ENCODE measurements around the gene FJX1.

The FJX1 gene

GRCh38 chr11:35629914-35630313, 11.7 kb downstream of the FJX1 start:
- H3K4me3 ChIP-seq (ENCODE audit: severe bottlenecking), result no peak overlapping the region
- ATAC-seq (ENCODE audit: low read depth), result peak; percentile 98
- no peaks in the 10 kb centered on the region for H3K27me3 ChIP-seq (ENCODE audit: insufficient read depth, poor library complexity, severe bottlenecking)
- no peaks in the 10 kb centered on the region for H3K9me3 ChIP-seq (ENCODE audit: severe bottlenecking)
- TF ChIP-seq CTCF (IDR thresholded peaks at IDR 0.05; ENCODE audit: poor library complexity, severe bottlenecking), result no peak
- DNase-seq (ENCODE audit: low spot score), result peak; percentile 87
- peak overlapping the region; percentile 84 for H3K27ac ChIP-seq (ENCODE audit: poor library complexity, severe bottlenecking)
- H3K4me1 ChIP-seq (ENCODE audit: insufficient read depth, poor library complexity, severe bottlenecking), result peaks cover 25% of the 10 kb centered on the region
- no peaks in the 10 kb centered on the region for H3K36me3 ChIP-seq (ENCODE audit: low read depth)

- Histone ChIP-seq H3K27me3 (ENCODE audit: insufficient read depth, poor library complexity, severe bottlenecking) (no peaks in the 10 kb centered on the region), H3K9me3 (ENCODE audit: severe bottlenecking) (no peaks in the 10 kb centered on the region), H3K4me1 (ENCODE audit: insufficient read depth, poor library complexity, severe bottlenecking) (peaks cover 22% of the 10 kb centered on the region), H3K27ac (ENCODE audit: poor library complexity, severe bottlenecking) (no peak overlapping the region), H3K4me3 (ENCODE audit: severe bottlenecking) (no peak overlapping the region), H3K36me3 (ENCODE audit: low read depth) (no peaks in the 10 kb centered on the region)
- TF ChIP-seq CTCF (IDR thresholded peaks at IDR 0.05; ENCODE audit: poor library complexity, severe bottlenecking), result no peak
- DNase-seq (ENCODE audit: low spot score) (no peak), ATAC-seq (ENCODE audit: low read depth) (no peak)
Measured at GRCh38 chr11:35631891-35632290, 13.6 kb downstream of the FJX1 start.

- TF ChIP-seq CTCF (IDR thresholded peaks at IDR 0.05; ENCODE audit: poor library complexity, severe bottlenecking), result no peak
- peaks cover 22% of the 10 kb centered on the region for H3K4me1 ChIP-seq (ENCODE audit: insufficient read depth, poor library complexity, severe bottlenecking)
- ATAC-seq (ENCODE audit: low read depth) (no peak), DNase-seq (ENCODE audit: low spot score) (no peak)
- H3K4me3 ChIP-seq (ENCODE audit: severe bottlenecking), result no peak overlapping the region
- no peaks in the 10 kb centered on the region for H3K36me3 ChIP-seq (ENCODE audit: low read depth)
- no peak overlapping the region for H3K27ac ChIP-seq (ENCODE audit: poor library complexity, severe bottlenecking)
- no peaks in the 10 kb centered on the region for H3K27me3 ChIP-seq (ENCODE audit: insufficient read depth, poor library complexity, severe bottlenecking)
- H3K9me3 ChIP-seq (ENCODE audit: severe bottlenecking), result no peaks in the 10 kb centered on the region
Measured at GRCh38 chr11:35632301-35632700, 14.0 kb downstream of the FJX1 start.

GRCh38 chr11:35633827-35634423, 15.7 kb downstream of the FJX1 start:
- no peak for ATAC-seq (ENCODE audit: low read depth)
- Histone ChIP-seq H3K27me3 (ENCODE audit: insufficient read depth, poor library complexity, severe bottlenecking) (no peaks in the 10 kb centered on the region), H3K4me3 (ENCODE audit: severe bottlenecking) (no peak overlapping the region), H3K9me3 (ENCODE audit: severe bottlenecking) (no peaks in the 10 kb centered on the region), H3K27ac (ENCODE audit: poor library complexity, severe bottlenecking) (no peak overlapping the region), H3K36me3 (ENCODE audit: low read depth) (no peaks in the 10 kb centered on the region), H3K4me1 (ENCODE audit: insufficient read depth, poor library complexity, severe bottlenecking) (peaks cover 16% of the 10 kb centered on the region)
- no peak for TF ChIP-seq CTCF (IDR thresholded peaks at IDR 0.05; ENCODE audit: poor library complexity, severe bottlenecking)
- no peak for DNase-seq (ENCODE audit: low spot score)

- DNase-seq (ENCODE audit: low spot score) (no peak), ATAC-seq (ENCODE audit: low read depth) (no peak)
- H3K27ac ChIP-seq (ENCODE audit: poor library complexity, severe bottlenecking), result no peak overlapping the region
- H3K4me1 ChIP-seq (ENCODE audit: insufficient read depth, poor library complexity, severe bottlenecking), result peaks cover 10% of the 10 kb centered on the region
- TF ChIP-seq CTCF (IDR thresholded peaks at IDR 0.05; ENCODE audit: poor library complexity, severe bottlenecking), result no peak
- no peaks in the 10 kb centered on the region for H3K27me3 ChIP-seq (ENCODE audit: insufficient read depth, poor library complexity, severe bottlenecking)
- H3K36me3 ChIP-seq (ENCODE audit: low read depth), result no peaks in the 10 kb centered on the region
- H3K4me3 ChIP-seq (ENCODE audit: severe bottlenecking), result no peak overlapping the region
- H3K9me3 ChIP-seq (ENCODE audit: severe bottlenecking), result no peaks in the 10 kb centered on the region
Measured at GRCh38 chr11:35635933-35636332, 17.7 kb downstream of the FJX1 start.

Data from RWPE2 (cell line).